Esophagus muscularis mucosa (tissue), 3 donors: Measurements from ENCODE around the gene MVB12B.

Experiments
- EP300 ChIP-seq: sonication (generic); formaldehyde crosslinking; IDR thresholded peaks from one replicate; pipeline ENCODE4 v1.6.1; 2017; ENCODE audit warnings: antibody characterized with exemption
- TF ChIP-seq, protein P1 (sequence below), 3 experiments: fragments of 200-600 bp in 2 of 3; fragments of 450-650 bp in 1 of 3; sonication (generic) in 2 of 3; IDR thresholded peaks; one replicate each; pipeline ENCODE4 v1.5.1; 2017 to 2019; ENCODE audit warnings: antibody characterized with exemption in 3 of 3, mild to moderate bottlenecking in 2 of 3, moderate library complexity in 1 of 3

DNA sequence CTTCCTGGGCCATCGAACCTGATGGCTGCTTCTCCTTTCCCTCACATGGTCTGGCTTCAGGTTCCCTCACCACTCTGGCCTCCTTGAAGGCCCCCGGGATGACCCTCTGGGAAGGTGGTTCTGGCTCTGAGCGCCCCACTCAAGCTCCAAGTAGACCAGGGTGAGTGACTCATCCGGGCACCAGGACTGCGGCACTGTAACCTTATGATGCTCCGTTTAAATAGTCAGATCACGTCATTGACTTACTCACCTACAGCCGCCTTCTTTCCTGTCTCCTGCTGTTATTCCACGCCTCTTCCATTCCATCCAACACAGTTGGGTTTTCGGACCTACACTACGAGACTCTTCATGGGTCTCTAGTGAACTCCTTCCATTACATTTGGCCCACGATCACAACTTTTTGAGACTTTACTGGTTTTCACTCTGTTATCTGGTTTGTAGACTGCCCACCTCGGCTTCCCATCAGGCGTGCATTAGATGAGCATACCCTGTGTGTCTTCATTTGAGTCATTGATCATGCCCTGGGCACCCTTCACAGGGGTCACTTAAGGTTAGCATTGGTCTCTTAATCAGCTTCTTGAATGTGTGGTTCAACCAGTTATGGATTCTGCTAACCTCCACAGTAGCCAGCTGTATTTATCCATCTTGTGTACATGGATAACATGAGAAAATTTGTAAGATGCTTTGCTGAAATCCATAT is 148.3 kb downstream of the MVB12B start:
- no peak for TF ChIP-seq EP300
- TF ChIP-seq, protein P1, sequence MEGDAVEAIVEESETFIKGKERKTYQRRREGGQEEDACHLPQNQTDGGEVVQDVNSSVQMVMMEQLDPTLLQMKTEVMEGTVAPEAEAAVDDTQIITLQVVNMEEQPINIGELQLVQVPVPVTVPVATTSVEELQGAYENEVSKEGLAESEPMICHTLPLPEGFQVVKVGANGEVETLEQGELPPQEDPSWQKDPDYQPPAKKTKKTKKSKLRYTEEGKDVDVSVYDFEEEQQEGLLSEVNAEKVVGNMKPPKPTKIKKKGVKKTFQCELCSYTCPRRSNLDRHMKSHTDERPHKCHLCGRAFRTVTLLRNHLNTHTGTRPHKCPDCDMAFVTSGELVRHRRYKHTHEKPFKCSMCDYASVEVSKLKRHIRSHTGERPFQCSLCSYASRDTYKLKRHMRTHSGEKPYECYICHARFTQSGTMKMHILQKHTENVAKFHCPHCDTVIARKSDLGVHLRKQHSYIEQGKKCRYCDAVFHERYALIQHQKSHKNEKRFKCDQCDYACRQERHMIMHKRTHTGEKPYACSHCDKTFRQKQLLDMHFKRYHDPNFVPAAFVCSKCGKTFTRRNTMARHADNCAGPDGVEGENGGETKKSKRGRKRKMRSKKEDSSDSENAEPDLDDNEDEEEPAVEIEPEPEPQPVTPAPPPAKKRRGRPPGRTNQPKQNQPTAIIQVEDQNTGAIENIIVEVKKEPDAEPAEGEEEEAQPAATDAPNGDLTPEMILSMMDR (IDR thresholded peaks at IDR 0.05): no peak
